K562 (cell line): ENCODE measurements around the gene C19orf12. TPM values are rescaled to one million over a fixed set of nuclear protein-coding genes. Genes with fewer than 3 reads are reported as not detected.

ENCODE experiments used
- ATAC-seq: fragments of 200-7000 bp; cut with Tn5 transposase; 3 replicates; pipeline ENCODE4 v1.9.1; 2020; ENCODE audit warnings: moderate library complexity
- BruUV-seq: library from RNA; stranded (reverse); fragments of 400-500 nt; replicated peaks from 2 replicates; lab custom pipeline; 2021; lab: Mats Ljungman, UMichigan
- CTCF ChIA-PET: fragments of 300-600 bp; formaldehyde crosslinking; extraction: SDS; loops from one replicate; lab custom pipeline; 2021; ENCODE audit warnings: low intra/inter-chr PET ratio; lab: Yijun Ruan, JAX
- POLR2A ChIA-PET: fragments of 300-600, 350-650 bp; sonication (Branson Sonifier 250); formaldehyde crosslinking; extraction: SDS; loops from one replicate; lab custom pipeline; 2021; ENCODE audit warnings: antibody characterized with exemption, inconsistent platforms; lab: Yijun Ruan, JAX
- DNase-seq, 4 experiments: peaks; one replicate each; pipeline versions ENCODE4 v3.0.0 to v3.0.0-alpha.2; 2011 to 2018; ENCODE audit warnings: low spot score in 3 of 4, mixed read lengths in 3 of 4; ENCODE audit errors: extremely low read depth in 1 of 4
- FAIRE-seq: peaks from 2 replicates; lab custom pipeline; 2011; peaks lifted over from hg19 to GRCh38; lab: Jason Lieb, UNC
- H2AFZ ChIP-seq: 2 replicates; pipeline ENCODE4 v1.6.0; 2011; ENCODE audit warnings: low read depth, low read length, control low read depth, inconsistent platforms
- H3K27ac ChIP-seq: fragments of 200-600 bp; 3 replicates; pipeline ENCODE4 v1.8.0; 2011; ENCODE audit warnings: low read depth, mild to moderate bottlenecking, control low read depth, inconsistent platforms, low read length, moderate library complexity, mixed read lengths; ENCODE audit errors: extremely low read depth
- H3K27me3 ChIP-seq, 2 experiments: fragments of 300-600 bp in 1 of 2; 2 replicates in 1 of 2; 3 replicates in 1 of 2; pipeline versions ENCODE4 v1.6.0 to v1.8.0; 2011; ENCODE audit warnings: inconsistent platforms in 2 of 2, low read length in 2 of 2, mild to moderate bottlenecking in 1 of 2, mixed read lengths in 1 of 2, moderate library complexity in 1 of 2; ENCODE audit not compliant: control insufficient read depth in 2 of 2, insufficient read depth in 2 of 2
- H3K36me3 ChIP-seq: fragments of 300-600 bp; 3 replicates; pipeline ENCODE4 v1.8.0; 2011; ENCODE audit warnings: mild to moderate bottlenecking, low read length, inconsistent platforms; ENCODE audit not compliant: control insufficient read depth, insufficient read depth
- H3K4me1 ChIP-seq, 2 experiments: fragments of 200-600 bp in 1 of 2; replicated peaks in 1 of 2; 2 replicates in 1 of 2; 3 replicates in 1 of 2; pipeline versions ENCODE4 v1.5.1 to v1.8.0; 2011; ENCODE audit warnings: inconsistent platforms in 2 of 2, low read length in 2 of 2, mild to moderate bottlenecking in 1 of 2, mixed read lengths in 1 of 2, moderate library complexity in 1 of 2; ENCODE audit not compliant: control insufficient read depth in 2 of 2, insufficient read depth in 2 of 2
- H3K4me2 ChIP-seq: 2 replicates; pipeline ENCODE4 v1.6.1; 2011; ENCODE audit warnings: low read length, control low read depth, inconsistent platforms, mixed read lengths; ENCODE audit not compliant: insufficient read depth
- H3K4me3 ChIP-seq: fragments of 200-600 bp; sonication (generic), shearing (Covaris generic); 2 replicates; pipeline ENCODE4 v1.5.1; 2016; ENCODE audit warnings: control low read depth, inconsistent platforms
- H3K79me2 ChIP-seq: fragments of 200-600 bp; 3 replicates; pipeline ENCODE4 v1.8.0; 2011; ENCODE audit warnings: low read length, inconsistent platforms; ENCODE audit not compliant: control insufficient read depth, insufficient read depth
- H3K9ac ChIP-seq, 2 experiments: 2 replicates each; pipeline versions ENCODE4 v1.6.0 to v1.6.1; 2011; ENCODE audit warnings: low read depth in 2 of 2, low read length in 2 of 2, control low read depth in 1 of 2, inconsistent platforms in 1 of 2, mild to moderate bottlenecking in 1 of 2, mixed read lengths in 1 of 2; ENCODE audit not compliant: insufficient read depth in 1 of 2
- H3K9me1 ChIP-seq: one replicate; pipeline ENCODE4 v1.6.0; 2011; ENCODE audit warnings: inconsistent platforms, mild to moderate bottlenecking, low read length, moderate library complexity; ENCODE audit not compliant: control insufficient read depth, insufficient read depth
- H3K9me3 ChIP-seq: replicated peaks from 2 replicates; pipeline ENCODE4 v1.5.1; 2011; ENCODE audit warnings: low read depth, low read length, inconsistent platforms; ENCODE audit not compliant: control insufficient read depth, insufficient read depth
- H4K20me1 ChIP-seq: replicated peaks from 2 replicates; pipeline ENCODE4 v1.6.1; 2011; ENCODE audit warnings: low read length, inconsistent platforms, mixed read lengths; ENCODE audit not compliant: control insufficient read depth, insufficient read depth
- CREB1 ChIP-seq, 2 experiments: sonication (generic) in 1 of 2; formaldehyde crosslinking in 1 of 2; IDR thresholded peaks; 2 replicates each; pipeline versions ENCODE4 v1.6.1 to v1.8.0; 2012 to 2022; ENCODE audit warnings: inconsistent platforms in 1 of 2, mild to moderate bottlenecking in 1 of 2, missing genetic modification reagents in 1 of 2, moderate library complexity in 1 of 2
- ETS2 ChIP-seq: IDR thresholded peaks from 2 replicates; pipeline ENCODE4 v1.6.1; 2016; ENCODE audit warnings: borderline replicate concordance, missing genetic modification characterization, mild to moderate bottlenecking, moderate library complexity, missing compliant biosample characterization; ENCODE audit not compliant: poor library complexity, severe bottlenecking
- KDM2B ChIP-seq: fragments of 250-450 bp; sonication (Bioruptor Pico); IDR thresholded peaks from 2 replicates; pipeline ENCODE4 v1.8.0; 2021; ENCODE audit warnings: mild to moderate bottlenecking, moderate library complexity
- WGBS: fragments of 100-300 bp; shearing (Covaris generic); methylation state at CpG from one replicate; pipeline ENCODE4 v1.1.6; 2016; ENCODE audit warnings: low coverage, mixed read lengths; ENCODE audit not compliant: insufficient coverage; ENCODE audit errors: missing lambda C conversion rate; 5-methylcytosine and 5-hydroxymethylcytosine counted together
- in situ Hi-C: fragments of 300-500 bp; cut with MboI; formaldehyde crosslinking; loops from 4 replicates; pipeline ENCODE4 v1.15.0; 2018; ENCODE audit warnings: inconsistent platforms, mixed read lengths
- intact Hi-C: fragments of 100-400 bp; cut with micrococcal nuclease; formaldehyde crosslinking; loops from 2 replicates; pipeline ENCODE4 v1.14.2; 2022
- polyA plus RNA-seq, 8 experiments: library from polyadenylated mRNA; depleted of rRNA in 4 of 8; stranded (reverse) in 5 of 8; unstranded in 3 of 8; fragments of >200 nt; fragmentation: Nextera tagmentation in 2 of 8; fragmentation: Illumina TruSeq in 1 of 8; extraction: Ambion mirVana in 2 of 8; extraction: Trizol in 1 of 8; gene quantifications; 2 replicates each; pipeline versions ENCODE4 v1.2.1 to v1.2.3, GENCODE V29; 2011 to 2014; ENCODE audit warnings: inconsistent platforms in 1 of 8, missing spikeins in 1 of 8
- total RNA-seq, 7 experiments: library from RNA; depleted of rRNA in 6 of 7; stranded (reverse); fragments of >200 nt in 6 of 7; fragmentation: Illumina TruSeq in 2 of 7; extraction: Trizol in 2 of 7; gene quantifications; 2 replicates each; pipeline versions ENCODE4 v1.2.1 to v1.2.3, GENCODE V29; 2011 to 2021; ENCODE audit warnings: low replicate concordance in 1 of 7
- TF ChIP-seq, protein P1 (sequence below): sonication (generic); formaldehyde crosslinking; IDR thresholded peaks from 2 replicates; pipeline ENCODE4 v1.8.0; 2022; ENCODE audit warnings: mild to moderate bottlenecking, missing genetic modification reagents
- TF ChIP-seq, protein P2 (sequence below), 3 experiments: IDR thresholded peaks in 2 of 3; conservative IDR thresholded peaks in 1 of 3; 2 replicates each; pipeline ENCODE4 v1.5.1; 2011 to 2012; ENCODE audit warnings: low read length in 3 of 3, mild to moderate bottlenecking in 3 of 3, control low read depth in 2 of 3, improper control_type of control experiment in 1 of 3, inconsistent platforms in 1 of 3, low read depth in 1 of 3, mixed read lengths in 1 of 3, moderate library complexity in 1 of 3; ENCODE audit not compliant: insufficient read depth in 2 of 3

The C19orf12 gene
- total and polyA plus RNA-seq, 9 of the 15 experiments (the other 6 are each of a cell fraction or from before 2014, with no cell fraction given) = 1.9 to 14.5 (median 10.2) TPM

DNA sequence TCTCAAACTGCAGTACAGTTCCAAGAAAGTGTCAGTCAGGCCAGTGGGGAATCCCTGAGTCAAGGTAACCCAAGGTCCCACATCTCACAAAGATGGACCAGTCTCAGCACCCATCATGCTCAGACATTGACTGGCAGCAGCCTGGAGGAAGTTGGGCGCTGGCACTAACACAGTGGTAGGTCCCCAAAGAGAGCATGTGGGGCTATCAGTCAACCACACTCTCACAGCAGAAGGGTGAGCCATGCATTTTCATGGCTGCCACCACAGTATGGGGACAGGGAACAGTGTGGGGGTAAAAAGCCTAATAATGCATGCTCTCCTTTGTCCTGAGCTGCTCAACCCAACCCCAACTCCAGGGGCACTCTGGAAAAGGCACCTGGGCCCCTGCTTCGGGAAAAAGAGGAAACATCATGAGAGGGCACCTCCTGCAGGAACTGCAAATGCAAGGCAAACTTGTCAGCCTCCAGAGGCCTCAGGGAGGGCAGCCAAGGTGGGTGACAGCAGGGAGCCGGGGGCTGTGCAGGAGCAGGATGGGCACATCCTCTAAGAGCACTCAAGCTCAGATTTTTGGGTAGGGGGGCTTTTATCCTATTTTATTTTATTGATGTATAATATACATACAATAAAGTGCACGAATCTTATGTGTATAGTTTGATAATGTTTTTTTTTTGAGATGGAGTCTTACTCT is 59.3 kb downstream of the C19orf12 start:
- no peaks in the 10 kb centered on the region for H3K79me2 ChIP-seq
- H3K27me3 ChIP-seq = no peaks in the 10 kb centered on the region
- no peaks in the 10 kb centered on the region for H3K9me1 ChIP-seq
- DNase-seq (no peak), ATAC-seq (no peak), FAIRE-seq (no peak)
- H3K4me3 ChIP-seq = no peak overlapping the region
- peaks cover 9 to 17% of the 10 kb centered on the region in 2 experiments; a peak in 4 of 5 replicates for H3K4me1 ChIP-seq
- in situ Hi-C loops (no loop called here), intact Hi-C loops (no loop called here)
- no peak overlapping the region for H3K4me2 ChIP-seq
- 17% methylated on average over 4 of the region's 4 CpGs for WGBS
- no peak overlapping the region for H3K9ac ChIP-seq
- H3K9me3 ChIP-seq = no peaks in the 10 kb centered on the region
- no peaks in the 10 kb centered on the region for H3K36me3 ChIP-seq
- ChIA-PET CTCF (no interaction called here), POLR2A (no interaction called here)
- H3K27ac ChIP-seq = no peak overlapping the region
- TF ChIP-seq, protein P1, sequence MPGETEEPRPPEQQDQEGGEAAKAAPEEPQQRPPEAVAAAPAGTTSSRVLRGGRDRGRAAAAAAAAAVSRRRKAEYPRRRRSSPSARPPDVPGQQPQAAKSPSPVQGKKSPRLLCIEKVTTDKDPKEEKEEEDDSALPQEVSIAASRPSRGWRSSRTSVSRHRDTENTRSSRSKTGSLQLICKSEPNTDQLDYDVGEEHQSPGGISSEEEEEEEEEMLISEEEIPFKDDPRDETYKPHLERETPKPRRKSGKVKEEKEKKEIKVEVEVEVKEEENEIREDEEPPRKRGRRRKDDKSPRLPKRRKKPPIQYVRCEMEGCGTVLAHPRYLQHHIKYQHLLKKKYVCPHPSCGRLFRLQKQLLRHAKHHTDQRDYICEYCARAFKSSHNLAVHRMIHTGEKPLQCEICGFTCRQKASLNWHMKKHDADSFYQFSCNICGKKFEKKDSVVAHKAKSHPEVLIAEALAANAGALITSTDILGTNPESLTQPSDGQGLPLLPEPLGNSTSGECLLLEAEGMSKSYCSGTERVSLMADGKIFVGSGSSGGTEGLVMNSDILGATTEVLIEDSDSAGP = no peak
- no peak for TF ChIP-seq ETS2 (tag)
- TF ChIP-seq CREB1 (IDR thresholded peaks at IDR 0.05) = no peak
- TF ChIP-seq CREB1 (CRISPR knock-in tag; IDR thresholded peaks at IDR 0.05) = no peak
- TF ChIP-seq KDM2B (CRISPR knock-in tag) = no peak
- TF ChIP-seq, protein P2, sequence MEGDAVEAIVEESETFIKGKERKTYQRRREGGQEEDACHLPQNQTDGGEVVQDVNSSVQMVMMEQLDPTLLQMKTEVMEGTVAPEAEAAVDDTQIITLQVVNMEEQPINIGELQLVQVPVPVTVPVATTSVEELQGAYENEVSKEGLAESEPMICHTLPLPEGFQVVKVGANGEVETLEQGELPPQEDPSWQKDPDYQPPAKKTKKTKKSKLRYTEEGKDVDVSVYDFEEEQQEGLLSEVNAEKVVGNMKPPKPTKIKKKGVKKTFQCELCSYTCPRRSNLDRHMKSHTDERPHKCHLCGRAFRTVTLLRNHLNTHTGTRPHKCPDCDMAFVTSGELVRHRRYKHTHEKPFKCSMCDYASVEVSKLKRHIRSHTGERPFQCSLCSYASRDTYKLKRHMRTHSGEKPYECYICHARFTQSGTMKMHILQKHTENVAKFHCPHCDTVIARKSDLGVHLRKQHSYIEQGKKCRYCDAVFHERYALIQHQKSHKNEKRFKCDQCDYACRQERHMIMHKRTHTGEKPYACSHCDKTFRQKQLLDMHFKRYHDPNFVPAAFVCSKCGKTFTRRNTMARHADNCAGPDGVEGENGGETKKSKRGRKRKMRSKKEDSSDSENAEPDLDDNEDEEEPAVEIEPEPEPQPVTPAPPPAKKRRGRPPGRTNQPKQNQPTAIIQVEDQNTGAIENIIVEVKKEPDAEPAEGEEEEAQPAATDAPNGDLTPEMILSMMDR (IDR thresholded peaks at IDR 0.05 in 2 of 3, conservative IDR thresholded peaks at IDR 0.05 in 1 of 3; ENCODE audit: insufficient read depth in 2 of 3, low read depth in 1 of 3, low read length in 3 of 3) = 0 out of 6 replicates have a peak, but pooled peaks of 1 of the 3 experiments have one; percentile 6
- H2AFZ ChIP-seq = no peak overlapping the region
- no peaks in the 10 kb centered on the region for H4K20me1 ChIP-seq
- no TSS peak for BruUV-seq
